Measurements from ENCODE around the gene PLIN3.
"Not testable (repeated sequence)": the region's sequence is repeated elsewhere in the genome, so short reads cannot be mapped to it uniquely, and the experiment has no call there.

Gene PLIN3
- total RNA-seq = 18.4 to 23.9 reads per million in 2 experiments

DNA sequence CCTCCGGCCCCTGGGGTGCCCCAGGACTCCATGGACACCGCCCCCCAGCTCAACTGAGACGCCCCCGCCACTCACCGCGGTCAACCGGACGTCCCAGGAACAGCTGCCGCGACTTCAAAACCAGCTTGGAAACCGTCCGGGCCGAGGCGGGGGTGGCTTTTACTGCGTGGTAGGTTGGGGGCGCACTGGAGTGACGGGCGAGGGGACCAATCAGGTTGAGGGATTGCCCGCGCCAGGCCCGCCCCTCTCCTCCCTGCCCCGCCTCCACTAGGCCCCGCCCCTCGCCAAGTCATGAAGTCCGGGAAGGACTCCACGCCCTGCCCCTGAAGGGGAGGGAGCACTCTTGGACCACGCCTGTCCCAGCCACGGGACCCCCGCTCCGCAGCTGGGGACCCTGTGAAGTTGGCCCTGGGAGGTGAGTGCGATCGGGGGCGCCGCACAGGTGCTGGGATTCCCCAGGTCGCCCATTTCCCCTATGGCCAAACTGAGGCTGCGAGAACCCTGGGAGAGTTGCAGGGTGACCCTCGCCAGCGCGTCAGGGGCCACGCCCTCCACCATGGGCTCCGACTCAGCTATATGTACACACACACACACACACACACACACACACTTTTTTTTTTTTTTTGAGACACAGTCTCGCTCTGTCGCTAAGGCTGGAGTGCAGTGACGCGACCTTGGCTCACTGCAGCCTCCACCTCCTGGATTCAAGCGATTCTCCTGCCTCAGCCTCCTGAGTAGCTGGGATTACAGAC, at the start of gene PLIN3:
PLIN3 (minus strand) TSS at position 134 of the 752 bp plus-strand sequence. CDS start 6,273 bp downstream, outside the sequence.
- DNase-seq (ENCODE audit: low read depth) = peak; percentile 83

DNA sequence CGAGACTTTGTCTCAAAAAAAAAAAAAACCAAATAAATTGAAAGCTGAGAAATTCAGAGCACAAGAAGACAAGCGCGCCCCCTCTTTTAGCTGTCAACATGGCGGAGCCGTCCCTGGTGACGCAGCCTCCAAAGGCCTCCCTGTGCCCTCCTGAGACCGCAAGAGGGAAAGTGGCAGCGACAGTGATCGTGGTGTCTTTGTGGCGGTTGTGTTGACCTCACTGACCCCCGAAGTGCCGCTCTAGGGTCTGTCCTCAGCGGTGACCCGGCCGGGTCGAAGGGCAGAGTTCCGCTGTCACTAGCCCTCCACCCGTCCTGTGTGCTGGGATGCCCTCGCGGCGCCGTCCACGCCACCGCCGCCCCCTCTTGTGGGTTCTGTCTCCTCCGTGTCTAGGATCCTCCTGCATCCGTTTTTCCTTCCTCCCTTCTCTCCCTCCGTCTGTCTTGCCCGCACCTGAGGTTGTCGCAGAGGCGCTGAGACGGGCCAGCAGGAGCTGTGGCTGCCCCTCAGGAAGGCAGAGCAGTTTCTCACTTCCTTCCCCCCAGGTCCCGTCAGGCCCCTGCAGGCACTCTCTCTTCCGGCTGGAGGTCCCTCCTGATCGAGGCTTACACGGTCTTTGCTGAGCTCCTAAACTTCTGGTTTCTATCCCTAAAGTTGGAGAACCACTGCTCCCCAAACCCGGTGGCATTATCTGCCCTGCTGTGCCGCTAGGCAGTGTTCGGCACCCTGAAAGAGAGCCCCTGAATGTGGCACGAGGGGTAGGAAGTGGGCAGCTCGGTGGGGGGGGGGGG, 49.0 kb upstream of the PLIN3 start:
- no peak for DNase-seq (ENCODE audit: low read depth)

- DNase-seq (ENCODE audit: low read depth) = peak; percentile 68
These were observed 47.5 kb upstream of the PLIN3 start for GRCh38 chr19:4914736-4915501.

GRCh38 chr19:4913996-4914735, 46.7 kb upstream of the PLIN3 start:
- DNase-seq (ENCODE audit: low read depth) = no peak

DNA sequence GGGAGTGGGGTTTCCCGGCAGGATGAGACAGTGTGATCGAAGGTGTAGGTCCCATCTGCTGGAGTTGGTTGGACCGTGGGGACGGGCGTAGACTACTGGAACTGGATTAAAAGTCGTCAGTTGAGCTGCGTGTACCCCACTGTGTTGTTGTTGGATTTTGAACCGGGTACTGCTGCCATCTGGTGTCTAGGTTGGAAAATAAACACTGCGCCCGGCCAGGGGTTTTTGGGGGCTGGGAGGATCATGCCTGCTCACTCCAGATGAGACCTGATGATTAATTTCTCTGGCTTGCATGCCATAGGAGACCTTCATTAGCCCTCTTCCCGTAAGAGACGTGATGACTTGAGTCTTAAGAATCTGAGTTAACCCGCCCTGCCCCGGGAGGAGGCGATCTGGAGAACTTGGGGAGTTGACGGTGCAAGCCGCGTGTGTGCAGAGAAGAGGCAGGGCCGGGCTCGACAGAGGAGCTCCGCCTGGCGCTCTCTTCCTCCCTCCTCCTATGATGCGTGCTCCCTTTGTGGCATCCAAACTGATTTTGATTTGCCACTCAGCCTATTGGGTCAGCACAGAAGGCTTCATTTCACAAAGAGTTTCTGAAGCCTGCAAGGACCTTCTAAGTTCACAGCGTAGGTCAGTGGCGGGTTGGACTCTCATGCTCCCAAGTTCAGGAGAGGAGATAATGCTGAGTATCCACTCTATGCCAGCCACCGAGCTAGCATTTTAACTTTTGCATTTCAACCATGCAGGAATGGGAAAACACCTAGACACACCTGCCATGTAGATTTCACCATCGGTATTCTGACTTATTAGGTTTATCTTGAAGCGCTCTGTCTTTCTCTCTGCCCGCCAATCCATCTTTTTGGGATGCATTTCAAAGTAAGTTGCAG, 44.6 kb upstream of the PLIN3 start:
- DNase-seq (ENCODE audit: low read depth) = peak; percentile 61

DNA sequence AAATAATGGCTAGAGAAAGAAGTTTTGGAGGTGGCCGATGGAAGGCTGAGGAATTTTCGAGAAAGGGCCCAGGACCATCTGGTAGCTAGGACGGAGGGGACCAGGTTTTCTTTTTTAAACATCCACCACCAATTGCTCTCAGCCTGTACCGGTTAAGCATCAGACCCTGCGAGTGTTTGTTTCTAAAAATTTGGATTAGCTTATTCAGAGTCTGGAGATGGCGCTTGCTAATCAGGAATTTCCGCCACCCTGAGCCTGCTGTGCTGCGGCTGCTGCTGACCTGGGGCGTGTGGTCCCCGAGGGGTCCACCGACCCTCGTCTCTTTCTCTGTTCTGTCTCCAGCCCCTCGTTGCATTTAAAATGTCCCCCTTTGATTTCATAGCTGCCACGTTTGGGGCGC, 43.8 kb upstream of the PLIN3 start:
- DNase-seq (ENCODE audit: low read depth) = no peak

- DNase-seq (ENCODE audit: low read depth) = no peak
These were observed 43.3 kb upstream of the PLIN3 start for GRCh38 chr19:4910594-4911281.

DNA sequence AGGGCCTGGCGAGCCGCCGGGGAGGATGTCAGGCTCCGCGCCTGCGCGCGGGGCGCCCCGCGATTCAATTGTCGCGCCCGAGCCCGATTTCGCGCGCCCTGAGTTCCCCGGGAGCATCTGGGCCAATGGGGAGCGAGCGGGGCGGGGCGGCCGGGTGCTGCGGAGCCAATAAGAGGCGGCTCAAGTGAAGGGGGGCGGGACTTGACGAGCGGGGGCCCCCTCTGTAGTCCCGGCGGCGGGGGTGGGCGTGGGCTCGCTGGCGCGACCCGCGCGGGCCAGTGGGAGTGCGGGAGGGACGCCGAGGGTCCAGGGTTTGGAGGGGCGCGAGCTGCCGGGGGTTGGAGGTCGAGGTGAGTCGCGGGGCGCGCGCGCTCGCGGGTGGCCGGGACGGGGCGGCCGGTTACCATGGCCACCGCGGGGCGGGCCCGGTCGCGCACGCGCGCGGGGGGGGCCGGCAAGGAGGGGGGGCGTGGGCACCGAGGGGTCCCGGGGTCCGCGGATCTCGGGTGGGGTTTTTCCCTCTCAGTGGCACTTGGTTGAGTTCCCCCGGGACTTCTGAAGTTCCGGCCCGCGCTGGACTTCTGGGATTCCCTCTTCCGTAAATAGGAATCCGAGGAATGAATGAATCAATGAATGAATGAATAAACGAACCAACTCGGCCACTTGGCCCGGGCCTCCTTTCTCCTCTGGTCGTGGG, 42.6 kb upstream of the PLIN3 start:
- peak; percentile 91 for DNase-seq (ENCODE audit: low read depth)

- no peak for DNase-seq (ENCODE audit: low read depth)
These were observed 41.9 kb upstream of the PLIN3 start, which contains the start of gene UHRF1 for GRCh38 chr19:4909156-4909896. Gene UHRF1, plus strand, starts transcription at chr19:4909501. Its CDS starts 1,385 bp downstream, at chr19:4910886.

DNA sequence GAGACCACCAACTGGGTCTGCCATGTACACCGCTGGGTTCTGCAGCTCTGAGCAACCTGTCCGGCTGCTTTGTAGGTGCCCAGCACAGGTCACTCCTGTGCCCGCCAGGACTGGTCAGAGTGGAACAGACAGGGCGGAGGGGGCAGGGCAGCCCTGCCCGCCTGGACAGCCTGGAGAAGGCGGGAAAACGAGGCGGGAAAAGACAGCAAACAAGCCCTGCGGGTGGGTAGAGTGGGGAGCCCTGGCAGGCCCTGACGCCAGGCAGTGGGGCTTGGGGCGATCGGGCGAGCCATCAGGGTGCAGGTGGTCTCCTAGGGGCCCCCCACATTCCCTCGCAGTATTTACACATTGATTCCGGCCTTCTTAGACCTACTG, 41.3 kb upstream of the PLIN3 start:
- DNase-seq (ENCODE audit: low read depth) = no peak

DNA sequence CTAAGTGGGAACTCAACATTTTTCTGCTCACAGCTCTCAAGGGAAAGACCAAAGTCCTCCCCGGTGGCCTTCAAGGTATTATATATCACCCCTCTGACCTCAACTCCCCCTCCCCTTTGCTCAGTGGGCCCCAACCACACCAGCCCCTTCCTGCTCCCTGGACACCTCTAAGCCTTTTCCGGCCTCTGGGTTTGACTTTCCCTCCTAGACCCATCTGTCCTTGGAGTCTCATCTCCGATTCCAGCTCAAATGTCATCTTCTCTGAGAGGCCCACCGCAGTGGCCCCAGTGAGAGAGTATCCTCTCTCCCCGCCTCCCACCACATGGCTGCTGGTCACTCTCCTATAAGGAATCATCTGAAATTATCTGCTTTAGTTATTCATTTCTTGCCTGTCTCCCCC, 40.9 kb upstream of the PLIN3 start:
- DNase-seq (ENCODE audit: low read depth) = no peak

DNA sequence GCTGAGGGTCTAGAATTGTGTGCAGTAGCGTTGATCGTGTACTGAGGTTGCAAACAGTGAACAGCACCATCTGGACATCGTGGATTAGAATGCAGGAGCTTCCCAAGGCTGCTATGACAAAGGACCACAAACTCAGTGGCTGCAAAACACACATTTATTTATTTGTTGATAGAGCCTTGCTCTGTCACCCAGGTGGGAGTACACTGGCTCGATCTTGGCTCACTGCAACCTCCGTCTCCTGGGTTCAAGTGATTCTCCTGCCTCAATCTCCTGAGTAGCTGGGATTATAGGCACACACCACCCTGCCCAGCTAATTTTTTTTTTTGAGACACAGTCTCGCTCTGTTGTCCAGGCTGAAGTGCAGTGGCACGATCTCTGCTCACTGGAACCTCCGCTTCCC, 39.5 kb upstream of the PLIN3 start:
- no peak for DNase-seq (ENCODE audit: low read depth)

DNA sequence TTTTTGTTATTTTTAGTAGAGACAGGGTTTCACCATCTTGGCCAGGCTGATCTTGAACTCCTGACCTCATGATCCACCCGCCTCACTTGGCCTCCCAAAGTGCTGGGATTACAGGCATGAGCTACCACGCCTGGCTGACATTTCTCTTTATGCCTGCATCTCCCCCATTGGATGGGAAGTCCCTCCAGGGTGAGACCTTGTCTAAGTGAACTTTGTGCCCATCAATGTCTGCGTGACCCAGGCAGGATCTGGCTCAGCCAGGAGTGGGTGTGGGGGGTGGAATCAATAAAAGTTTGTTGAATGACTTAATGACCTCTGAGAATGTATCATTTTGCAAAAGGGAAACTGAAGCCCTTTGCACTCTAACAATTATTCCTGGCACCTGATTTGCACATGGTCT, 37.0 kb upstream of the PLIN3 start:
- DNase-seq (ENCODE audit: low read depth) = no peak

- no peak for DNase-seq (ENCODE audit: low read depth)
These were observed 35.3 kb upstream of the PLIN3 start, which contains the start of gene ARRDC5 for GRCh38 chr19:4902796-4903195. Gene ARRDC5, minus strand, starts transcription at chr19:4902896. Its CDS starts 71 bp downstream, at chr19:4902825.

DNA sequence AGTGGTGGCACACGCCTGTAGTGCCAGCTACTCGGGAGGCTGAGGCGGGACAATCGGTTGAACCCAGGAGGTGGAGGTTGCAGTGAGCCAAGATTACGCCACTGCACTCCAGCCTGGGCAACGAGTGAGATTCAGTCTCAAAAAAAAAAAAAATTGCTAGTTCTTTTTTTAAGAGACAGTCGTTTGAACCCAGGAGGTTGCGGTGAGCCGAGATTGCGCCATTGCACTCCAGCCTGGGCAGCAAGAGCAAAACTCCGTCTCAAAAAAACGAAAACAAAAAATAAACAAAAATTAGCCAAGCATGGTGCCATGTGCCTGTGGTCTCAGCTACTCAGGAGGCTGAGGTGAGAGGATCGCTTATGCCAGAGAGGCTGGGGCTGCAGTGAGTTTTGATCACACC, 33.4 kb upstream of the PLIN3 start:
- DNase-seq (ENCODE audit: low read depth) = not testable (repeated sequence)

DNA sequence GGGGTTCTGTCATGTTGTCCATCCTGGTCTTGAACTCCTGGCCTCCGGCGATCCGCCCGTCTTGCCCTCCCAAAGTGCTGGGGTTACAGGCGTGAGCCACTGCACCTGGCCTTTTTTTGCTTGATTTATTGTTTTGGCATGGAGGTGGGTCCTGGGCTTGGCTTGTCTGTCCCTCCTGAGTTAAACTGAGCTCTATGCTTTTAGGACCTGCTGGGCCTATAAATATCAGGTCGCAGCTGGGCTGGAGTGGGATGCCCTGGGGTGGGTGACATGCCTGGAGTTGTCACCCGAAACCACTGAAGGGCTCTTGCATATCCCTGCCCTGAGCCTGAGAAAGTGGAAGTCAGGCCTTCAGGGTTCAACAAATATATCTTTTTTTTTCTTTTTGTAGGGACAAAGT, 29.7 kb upstream of the PLIN3 start:
- DNase-seq (ENCODE audit: low read depth) = no peak

GRCh38 chr19:4896372-4896771, 28.9 kb upstream of the PLIN3 start:
- DNase-seq (ENCODE audit: low read depth) = no peak

- not testable (repeated sequence) for DNase-seq (ENCODE audit: low read depth)
These were observed 25.5 kb upstream of the PLIN3 start for GRCh38 chr19:4892962-4893361.

DNA sequence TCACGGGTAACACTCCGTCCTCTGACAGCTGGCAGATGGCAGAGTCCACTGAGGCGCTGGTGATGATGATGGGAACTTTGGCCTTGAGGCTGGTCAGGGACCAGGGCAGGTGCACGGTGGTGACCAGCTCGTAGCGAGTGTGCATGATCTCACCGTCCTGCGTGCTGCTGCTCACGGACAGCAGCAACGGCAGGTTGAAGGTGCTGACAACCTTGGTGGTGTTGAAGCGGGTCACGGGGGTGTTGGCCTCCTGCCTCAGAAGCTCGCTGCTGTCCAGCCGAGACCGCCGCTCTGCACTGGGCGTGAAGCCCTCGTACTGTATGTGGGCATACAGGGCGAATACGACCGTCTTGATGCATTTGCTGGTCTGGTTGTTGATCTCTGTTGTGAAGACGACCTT, 23.6 kb upstream of the PLIN3 start:
- no peak for DNase-seq (ENCODE audit: low read depth)

Measured in T follicular helper cell (primary cell).